Measurements from ENCODE around the gene SPPL3.

DNA sequence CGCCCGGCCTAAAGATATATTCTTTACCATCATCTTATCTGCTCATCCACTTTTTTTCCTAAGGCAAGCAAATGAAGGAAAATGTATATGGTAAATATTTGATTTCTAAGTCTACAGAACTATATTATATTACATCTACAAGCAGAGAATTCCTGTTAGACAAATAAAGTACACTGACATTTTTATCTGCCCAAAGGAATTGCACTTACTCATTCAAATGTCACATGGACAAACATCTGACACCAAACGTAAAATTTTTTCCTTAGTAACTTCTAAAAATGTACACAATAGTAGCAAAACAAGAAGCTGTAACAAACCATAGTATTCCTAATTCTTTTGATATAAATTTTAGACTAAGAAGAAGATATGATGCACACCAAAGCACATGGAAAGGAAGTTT, 51.0 kb downstream of the SPPL3 start:
- no peak for TF ChIP-seq POLR2A (IDR thresholded peaks at IDR 0.05)
- TF ChIP-seq, protein P1, sequence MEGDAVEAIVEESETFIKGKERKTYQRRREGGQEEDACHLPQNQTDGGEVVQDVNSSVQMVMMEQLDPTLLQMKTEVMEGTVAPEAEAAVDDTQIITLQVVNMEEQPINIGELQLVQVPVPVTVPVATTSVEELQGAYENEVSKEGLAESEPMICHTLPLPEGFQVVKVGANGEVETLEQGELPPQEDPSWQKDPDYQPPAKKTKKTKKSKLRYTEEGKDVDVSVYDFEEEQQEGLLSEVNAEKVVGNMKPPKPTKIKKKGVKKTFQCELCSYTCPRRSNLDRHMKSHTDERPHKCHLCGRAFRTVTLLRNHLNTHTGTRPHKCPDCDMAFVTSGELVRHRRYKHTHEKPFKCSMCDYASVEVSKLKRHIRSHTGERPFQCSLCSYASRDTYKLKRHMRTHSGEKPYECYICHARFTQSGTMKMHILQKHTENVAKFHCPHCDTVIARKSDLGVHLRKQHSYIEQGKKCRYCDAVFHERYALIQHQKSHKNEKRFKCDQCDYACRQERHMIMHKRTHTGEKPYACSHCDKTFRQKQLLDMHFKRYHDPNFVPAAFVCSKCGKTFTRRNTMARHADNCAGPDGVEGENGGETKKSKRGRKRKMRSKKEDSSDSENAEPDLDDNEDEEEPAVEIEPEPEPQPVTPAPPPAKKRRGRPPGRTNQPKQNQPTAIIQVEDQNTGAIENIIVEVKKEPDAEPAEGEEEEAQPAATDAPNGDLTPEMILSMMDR (IDR thresholded peaks at IDR 0.05) = no peak

All from esophagus squamous epithelium (tissue), 4 donors.